BLaER1 (cell line): ENCODE results near the gene FRMPD4.
"Not testable (repeated sequence)": the region's sequence is repeated elsewhere in the genome, so short reads cannot be mapped to it uniquely, and the experiment has no call there.

Source experiments
- H3K27ac ChIP-seq: shearing (Covaris generic); formaldehyde crosslinking; 2 replicates; pipeline ENCODE4 v1.8.1; 2022
- H3K27me3 ChIP-seq: shearing (Covaris generic); formaldehyde crosslinking; 2 replicates; pipeline ENCODE4 v1.8.1; 2022
- H3K36me3 ChIP-seq: shearing (Covaris generic); formaldehyde crosslinking; 2 replicates; pipeline ENCODE4 v1.8.1; 2022
- H3K4me1 ChIP-seq: shearing (Covaris generic); formaldehyde crosslinking; 2 replicates; pipeline ENCODE4 v1.8.1; 2022
- H3K4me2 ChIP-seq: shearing (Covaris generic); formaldehyde crosslinking; 2 replicates; pipeline ENCODE4 v1.8.1; 2022
- H3K4me3 ChIP-seq: shearing (Covaris generic); formaldehyde crosslinking; 2 replicates; pipeline ENCODE4 v1.8.1; 2022
- H3K9ac ChIP-seq: shearing (Covaris generic); formaldehyde crosslinking; 2 replicates; pipeline ENCODE4 v1.8.1; 2022
- H3K9me3 ChIP-seq: shearing (Covaris generic); formaldehyde crosslinking; 2 replicates; pipeline ENCODE4 v1.8.1; 2022
- H4K20me1 ChIP-seq: shearing (Covaris generic); formaldehyde crosslinking; 2 replicates; pipeline ENCODE4 v1.8.1; 2022
- Cebpa-rat ChIP-seq: shearing (Covaris generic); IDR thresholded peaks from 2 replicates; pipeline ENCODE4 v1.8.1; 2022

Gene FRMPD4

GRCh38 chrX:12469296-12469695 lies 331.0 kb downstream of the FRMPD4 start:
- no peak overlapping the region for H3K4me3 ChIP-seq
- peaks cover 77% of the 10 kb centered on the region for H3K27me3 ChIP-seq
- no peaks in the 10 kb centered on the region for H3K4me1 ChIP-seq
- H3K9me3 ChIP-seq, result no peaks in the 10 kb centered on the region
- no peak overlapping the region for H3K27ac ChIP-seq
- H3K4me2 ChIP-seq, result no peak overlapping the region
- no peaks in the 10 kb centered on the region for H3K36me3 ChIP-seq
- TF ChIP-seq Cebpa-rat, result no peak
- no peak overlapping the region for H3K9ac ChIP-seq
- H4K20me1 ChIP-seq, result no peaks in the 10 kb centered on the region; the same call in 1 of the 2 replicates

GRCh38 chrX:12471061-12471460 lies 332.8 kb downstream of the FRMPD4 start:
- Histone ChIP-seq H3K27ac (no peak overlapping the region), H3K27me3 (peaks cover 63% of the 10 kb centered on the region), H3K4me2 (no peak overlapping the region), H3K4me3 (no peak overlapping the region), H4K20me1 (no peaks in the 10 kb centered on the region; the same call in 1 of the 2 replicates), H3K4me1 (no peaks in the 10 kb centered on the region), H3K9me3 (no peaks in the 10 kb centered on the region), H3K9ac (no peak overlapping the region), H3K36me3 (no peaks in the 10 kb centered on the region)
- no peak for TF ChIP-seq Cebpa-rat

GRCh38 chrX:12480956-12481355 lies 342.7 kb downstream of the FRMPD4 start:
- Histone ChIP-seq H3K4me2 (no peak overlapping the region), H3K4me1 (no peaks in the 10 kb centered on the region), H3K4me3 (no peak overlapping the region), H3K9me3 (0 out of 2 replicates have a peak, but pooled peaks cover 3% of the 10 kb centered on the region), H3K27me3 (peaks cover 38% of the 10 kb centered on the region), H3K9ac (no peak overlapping the region), H3K27ac (no peak overlapping the region), H4K20me1 (no peaks in the 10 kb centered on the region), H3K36me3 (no peaks in the 10 kb centered on the region)
- TF ChIP-seq Cebpa-rat, result no peak

GRCh38 chrX:12488220-12488619 lies 349.9 kb downstream of the FRMPD4 start:
- Histone ChIP-seq H3K4me1 (no peaks in the 10 kb centered on the region), H3K9ac (no peak overlapping the region), H3K36me3 (no peaks in the 10 kb centered on the region), H3K4me2 (no peak overlapping the region), H3K4me3 (no peak overlapping the region), H3K9me3 (no peaks in the 10 kb centered on the region), H3K27ac (no peak overlapping the region), H3K27me3 (peaks cover 85% of the 10 kb centered on the region), H4K20me1 (no peaks in the 10 kb centered on the region)
- TF ChIP-seq Cebpa-rat, result no peak

GRCh38 chrX:12488771-12489170 lies 350.5 kb downstream of the FRMPD4 start:
- TF ChIP-seq Cebpa-rat, result no peak
- H4K20me1 ChIP-seq, result no peaks in the 10 kb centered on the region

GRCh38 chrX:12489341-12489740 lies 351.1 kb downstream of the FRMPD4 start:
- no peaks in the 10 kb centered on the region for H3K36me3 ChIP-seq
- no peaks in the 10 kb centered on the region for H3K9me3 ChIP-seq
- no peak overlapping the region for H3K27ac ChIP-seq
- no peak for TF ChIP-seq Cebpa-rat
- no peaks in the 10 kb centered on the region for H3K4me1 ChIP-seq
- H3K4me2 ChIP-seq, result no peak overlapping the region
- H4K20me1 ChIP-seq, result no peaks in the 10 kb centered on the region
- no peak overlapping the region for H3K9ac ChIP-seq
- no peak overlapping the region for H3K4me3 ChIP-seq
- H3K27me3 ChIP-seq, result peaks cover 90% of the 10 kb centered on the region

More at GRCh38 chrX:12488771-12489170, 350.5 kb downstream of the FRMPD4 start:
- Histone ChIP-seq H3K4me3 (no peak overlapping the region), H3K27ac (no peak overlapping the region), H3K9me3 (no peaks in the 10 kb centered on the region), H3K9ac (no peak overlapping the region), H3K4me1 (no peaks in the 10 kb centered on the region), H3K4me2 (no peak overlapping the region), H3K36me3 (no peaks in the 10 kb centered on the region), H3K27me3 (peaks cover 90% of the 10 kb centered on the region)

- peaks cover 91% of the 10 kb centered on the region for H3K27me3 ChIP-seq
- no peak overlapping the region for H3K4me2 ChIP-seq
- no peaks in the 10 kb centered on the region for H4K20me1 ChIP-seq
- no peaks in the 10 kb centered on the region for H3K36me3 ChIP-seq
- no peak overlapping the region for H3K9ac ChIP-seq
- H3K4me1 ChIP-seq, result peaks cover 15% of the 10 kb centered on the region
- no peak for TF ChIP-seq Cebpa-rat
- H3K9me3 ChIP-seq, result no peaks in the 10 kb centered on the region
- H3K4me3 ChIP-seq, result no peak overlapping the region
- H3K27ac ChIP-seq, result no peak overlapping the region
Measured at GRCh38 chrX:12494400-12495138, 356.3 kb downstream of the FRMPD4 start.

GRCh38 chrX:12496343-12496742 lies 358.1 kb downstream of the FRMPD4 start:
- H3K27me3 ChIP-seq, result peaks cover 89% of the 10 kb centered on the region
- H3K36me3 ChIP-seq, result no peaks in the 10 kb centered on the region
- no peak overlapping the region for H3K27ac ChIP-seq
- H3K4me3 ChIP-seq, result no peak overlapping the region
- no peak for TF ChIP-seq Cebpa-rat
- H3K9me3 ChIP-seq, result no peaks in the 10 kb centered on the region
- no peak overlapping the region for H3K9ac ChIP-seq
- H3K4me1 ChIP-seq, result peaks cover 15% of the 10 kb centered on the region
- H3K4me2 ChIP-seq, result no peak overlapping the region
- no peaks in the 10 kb centered on the region for H4K20me1 ChIP-seq

- peaks cover 81% of the 10 kb centered on the region for H3K27me3 ChIP-seq
- no peaks in the 10 kb centered on the region for H3K9me3 ChIP-seq
- H4K20me1 ChIP-seq, result no peaks in the 10 kb centered on the region
- H3K9ac ChIP-seq, result no peak overlapping the region
- no peak overlapping the region for H3K27ac ChIP-seq
- no peak for TF ChIP-seq Cebpa-rat
- H3K4me2 ChIP-seq, result peak overlapping the region; percentile 36
- peaks cover 15% of the 10 kb centered on the region for H3K4me1 ChIP-seq
- no peak overlapping the region for H3K4me3 ChIP-seq
- H3K36me3 ChIP-seq, result no peaks in the 10 kb centered on the region
Measured at GRCh38 chrX:12497832-12498591, 359.7 kb downstream of the FRMPD4 start.

- Histone ChIP-seq H3K9ac (no peak overlapping the region), H3K4me1 (no peaks in the 10 kb centered on the region), H4K20me1 (no peaks in the 10 kb centered on the region), H3K27me3 (peaks cover 49% of the 10 kb centered on the region), H3K4me3 (no peak overlapping the region), H3K9me3 (no peaks in the 10 kb centered on the region), H3K4me2 (no peak overlapping the region), H3K36me3 (no peaks in the 10 kb centered on the region), H3K27ac (no peak overlapping the region)
- TF ChIP-seq Cebpa-rat, result no peak
Measured at GRCh38 chrX:12505127-12505526, 366.9 kb downstream of the FRMPD4 start.

- peaks cover 20% of the 10 kb centered on the region for H3K4me1 ChIP-seq
- H3K4me3 ChIP-seq, H3K36me3 ChIP-seq, H4K20me1 ChIP-seq: not testable (repeated sequence)
- peak overlapping the region; percentile 6; the same call in 1 of the 2 replicates for H3K9ac ChIP-seq
- peak overlapping the region; percentile 51 for H3K4me2 ChIP-seq
- peaks cover 63% of the 10 kb centered on the region for H3K9me3 ChIP-seq
- H3K27me3 ChIP-seq, result peaks cover 39% of the 10 kb centered on the region
- peak overlapping the region; percentile 76 for H3K27ac ChIP-seq
Measured at GRCh38 chrX:12515384-12515783, 377.1 kb downstream of the FRMPD4 start.
